HFF-Myc (cell line): ENCODE results near the gene UBXN4.

Experiments used
- DNase-seq: peaks from one replicate; pipeline ENCODE4 v3.0.0-alpha.2; 2011; ENCODE audit warnings: low read depth; ENCODE audit errors: extremely low read depth
- H3K4me3 ChIP-seq: replicated peaks from 2 replicates; pipeline ENCODE4 v1.5.1; 2011; ENCODE audit warnings: low read depth, mild to moderate bottlenecking, control low read depth, low read length
- TF ChIP-seq, protein P1 (sequence below): IDR thresholded peaks from 2 replicates; pipeline ENCODE4 v1.5.1; 2012; ENCODE audit warnings: mild to moderate bottlenecking, low read depth, low read length, control low read depth; ENCODE audit errors: missing control alignments

UBXN4 gene

GRCh38 chr2:135825550-135826176 lies 84.0 kb downstream of the UBXN4 start:
- H3K4me3 ChIP-seq: no peak overlapping the region
- TF ChIP-seq, protein P1, sequence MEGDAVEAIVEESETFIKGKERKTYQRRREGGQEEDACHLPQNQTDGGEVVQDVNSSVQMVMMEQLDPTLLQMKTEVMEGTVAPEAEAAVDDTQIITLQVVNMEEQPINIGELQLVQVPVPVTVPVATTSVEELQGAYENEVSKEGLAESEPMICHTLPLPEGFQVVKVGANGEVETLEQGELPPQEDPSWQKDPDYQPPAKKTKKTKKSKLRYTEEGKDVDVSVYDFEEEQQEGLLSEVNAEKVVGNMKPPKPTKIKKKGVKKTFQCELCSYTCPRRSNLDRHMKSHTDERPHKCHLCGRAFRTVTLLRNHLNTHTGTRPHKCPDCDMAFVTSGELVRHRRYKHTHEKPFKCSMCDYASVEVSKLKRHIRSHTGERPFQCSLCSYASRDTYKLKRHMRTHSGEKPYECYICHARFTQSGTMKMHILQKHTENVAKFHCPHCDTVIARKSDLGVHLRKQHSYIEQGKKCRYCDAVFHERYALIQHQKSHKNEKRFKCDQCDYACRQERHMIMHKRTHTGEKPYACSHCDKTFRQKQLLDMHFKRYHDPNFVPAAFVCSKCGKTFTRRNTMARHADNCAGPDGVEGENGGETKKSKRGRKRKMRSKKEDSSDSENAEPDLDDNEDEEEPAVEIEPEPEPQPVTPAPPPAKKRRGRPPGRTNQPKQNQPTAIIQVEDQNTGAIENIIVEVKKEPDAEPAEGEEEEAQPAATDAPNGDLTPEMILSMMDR: no peak
- no peak for DNase-seq

DNA sequence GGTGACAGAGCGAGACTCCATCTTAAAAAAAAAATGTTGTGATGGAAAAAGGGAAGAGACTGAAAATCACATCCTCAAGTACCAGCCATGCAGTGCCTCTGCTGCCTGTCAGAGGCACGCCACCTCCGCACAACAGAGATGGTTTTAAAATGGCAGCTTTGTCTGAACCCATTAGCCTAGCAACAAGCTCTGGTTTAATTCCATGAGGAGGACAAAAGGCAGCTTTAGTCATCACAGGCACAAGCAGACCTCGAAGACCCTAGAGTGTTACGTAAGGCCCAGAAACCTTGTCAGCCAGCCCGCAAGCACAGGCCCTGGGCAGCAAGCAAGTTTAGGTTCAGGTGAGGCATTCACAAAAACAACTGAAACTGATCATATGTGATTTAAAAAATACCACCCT lies 84.9 kb downstream of the UBXN4 start:
- TF ChIP-seq, protein P1: no peak
- no peak for DNase-seq
- no peak overlapping the region for H3K4me3 ChIP-seq

GRCh38 chr2:135829378-135830135 lies 87.9 kb downstream of the UBXN4 start:
- TF ChIP-seq, protein P1: no peak
- H3K4me3 ChIP-seq: no peak overlapping the region
- no peak for DNase-seq

DNA sequence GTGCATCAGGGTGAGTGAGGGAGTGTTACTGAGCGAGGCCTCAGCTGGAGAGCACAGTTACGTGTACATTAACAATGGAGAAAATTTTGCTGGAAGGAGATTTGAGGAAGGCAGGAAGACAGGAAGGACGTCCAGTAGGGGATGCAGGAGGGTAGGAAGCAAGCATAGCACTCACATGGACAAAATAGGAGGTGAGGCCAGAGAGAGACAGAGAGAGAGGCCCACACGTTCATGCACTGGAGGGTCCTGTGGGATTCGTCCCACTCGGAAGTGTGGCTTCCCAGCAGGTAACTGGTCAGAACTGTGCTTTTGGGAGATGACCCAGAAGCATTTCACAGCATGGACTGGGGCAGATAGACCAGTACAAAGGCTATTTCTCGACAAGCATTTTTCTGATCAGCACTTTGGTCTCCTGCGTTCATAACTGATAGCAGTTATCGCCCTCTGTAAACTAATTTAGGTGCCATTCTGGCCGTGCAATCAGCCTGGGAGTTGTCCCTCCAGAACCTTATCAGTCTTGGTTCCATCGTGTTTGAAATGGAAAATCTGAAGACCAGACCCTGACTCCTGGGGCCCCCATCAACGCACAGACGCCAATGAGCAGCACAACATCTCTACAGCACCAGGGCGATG lies 89.6 kb downstream of the UBXN4 start:
- TF ChIP-seq, protein P1: no peak
- DNase-seq: no peak
- H3K4me3 ChIP-seq: no peak overlapping the region

DNA sequence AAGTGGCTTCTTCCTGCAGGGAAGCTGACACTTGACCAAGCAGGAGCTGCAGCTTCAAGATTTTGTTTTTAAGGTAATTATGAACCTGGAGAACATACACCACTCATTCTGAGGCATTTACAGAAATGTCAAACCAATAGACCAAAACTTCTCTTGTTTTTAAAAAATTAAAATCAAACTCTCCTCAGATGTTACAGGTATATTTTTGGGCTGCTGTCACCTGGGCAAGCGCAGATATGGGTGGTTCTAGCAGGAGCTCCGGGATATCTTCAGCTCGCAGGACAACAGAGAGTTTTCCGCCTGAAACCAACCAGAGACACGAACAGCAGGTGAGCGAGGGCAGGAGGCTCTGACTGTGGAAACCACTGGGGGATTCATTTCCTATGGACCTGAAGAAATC lies 91.2 kb downstream of the UBXN4 start:
- no peak overlapping the region for H3K4me3 ChIP-seq
- TF ChIP-seq, protein P1: no peak
- no peak for DNase-seq
